Transverse colon (tissue), 3 donors: Measurements from ENCODE around the gene FOLH1.
"Not testable (repeated sequence)": the region's sequence is repeated elsewhere in the genome, so short reads cannot be mapped to it uniquely, and the experiment has no call there.

Experiments used
- POLR2A ChIP-seq: fragments of 450-650 bp; IDR thresholded peaks from one replicate; pipeline ENCODE4 v1.6.1; 2016; ENCODE audit warnings: antibody characterized with exemption, mild to moderate bottlenecking, moderate library complexity
- TF ChIP-seq, protein P1 (sequence below), 5 experiments: fragments of 200-600 bp in 3 of 5; fragments of 450-650 bp in 2 of 5; sonication (generic) in 3 of 5; IDR thresholded peaks; 1 replicate in 2 of 5; 2 replicates in 3 of 5; pipeline ENCODE4 v1.5.1; 2016 to 2017; ENCODE audit warnings: antibody characterized with exemption in 5 of 5, inconsistent platforms in 3 of 5, mild to moderate bottlenecking in 2 of 5, moderate library complexity in 1 of 5

DNA sequence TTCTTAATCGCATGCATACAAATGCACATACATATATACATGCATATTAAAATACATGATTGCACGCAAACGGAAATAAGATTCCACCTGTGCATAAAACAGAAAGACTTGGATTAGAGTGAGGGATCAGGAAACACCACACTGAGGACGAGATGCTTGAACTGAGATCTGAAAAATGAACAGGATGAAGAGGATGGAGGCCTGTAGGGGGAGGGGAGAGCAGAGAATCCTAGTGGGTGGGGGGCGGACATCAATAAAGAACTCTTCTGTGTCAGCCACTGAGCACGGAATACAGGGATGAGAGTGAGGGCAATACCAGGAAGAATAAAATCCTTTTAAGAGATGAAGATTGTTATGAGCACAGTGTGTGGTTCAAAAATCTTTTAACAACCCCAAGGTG, 1.4 kb downstream of the FOLH1 start:
- TF ChIP-seq, protein P1, sequence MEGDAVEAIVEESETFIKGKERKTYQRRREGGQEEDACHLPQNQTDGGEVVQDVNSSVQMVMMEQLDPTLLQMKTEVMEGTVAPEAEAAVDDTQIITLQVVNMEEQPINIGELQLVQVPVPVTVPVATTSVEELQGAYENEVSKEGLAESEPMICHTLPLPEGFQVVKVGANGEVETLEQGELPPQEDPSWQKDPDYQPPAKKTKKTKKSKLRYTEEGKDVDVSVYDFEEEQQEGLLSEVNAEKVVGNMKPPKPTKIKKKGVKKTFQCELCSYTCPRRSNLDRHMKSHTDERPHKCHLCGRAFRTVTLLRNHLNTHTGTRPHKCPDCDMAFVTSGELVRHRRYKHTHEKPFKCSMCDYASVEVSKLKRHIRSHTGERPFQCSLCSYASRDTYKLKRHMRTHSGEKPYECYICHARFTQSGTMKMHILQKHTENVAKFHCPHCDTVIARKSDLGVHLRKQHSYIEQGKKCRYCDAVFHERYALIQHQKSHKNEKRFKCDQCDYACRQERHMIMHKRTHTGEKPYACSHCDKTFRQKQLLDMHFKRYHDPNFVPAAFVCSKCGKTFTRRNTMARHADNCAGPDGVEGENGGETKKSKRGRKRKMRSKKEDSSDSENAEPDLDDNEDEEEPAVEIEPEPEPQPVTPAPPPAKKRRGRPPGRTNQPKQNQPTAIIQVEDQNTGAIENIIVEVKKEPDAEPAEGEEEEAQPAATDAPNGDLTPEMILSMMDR (IDR thresholded peaks at IDR 0.05), result not testable (repeated sequence)
- TF ChIP-seq POLR2A, result not testable (repeated sequence)
